Choroid plexus epithelial cell (primary cell): ENCODE results near the gene CD72.
"Not testable (repeated sequence)": the region's sequence is repeated elsewhere in the genome, so short reads cannot be mapped to it uniquely, and the experiment has no call there.

Experiments used
- DNase-seq: peaks from one replicate; pipeline ENCODE4 v3.0.0-alpha.2; 2010; ENCODE audit warnings: low read depth
- H3K4me3 ChIP-seq: 2 replicates; pipeline ENCODE4 v1.5.1; 2011; ENCODE audit warnings: low read depth, mild to moderate bottlenecking, control low read depth, low read length, moderate library complexity
- TF ChIP-seq, protein P1 (sequence below): conservative IDR thresholded peaks from 2 replicates; pipeline ENCODE4 v1.5.1; 2011; ENCODE audit warnings: low read depth, mild to moderate bottlenecking, control low read depth, inconsistent platforms, low read length, moderate library complexity

The CD72 gene

DNA sequence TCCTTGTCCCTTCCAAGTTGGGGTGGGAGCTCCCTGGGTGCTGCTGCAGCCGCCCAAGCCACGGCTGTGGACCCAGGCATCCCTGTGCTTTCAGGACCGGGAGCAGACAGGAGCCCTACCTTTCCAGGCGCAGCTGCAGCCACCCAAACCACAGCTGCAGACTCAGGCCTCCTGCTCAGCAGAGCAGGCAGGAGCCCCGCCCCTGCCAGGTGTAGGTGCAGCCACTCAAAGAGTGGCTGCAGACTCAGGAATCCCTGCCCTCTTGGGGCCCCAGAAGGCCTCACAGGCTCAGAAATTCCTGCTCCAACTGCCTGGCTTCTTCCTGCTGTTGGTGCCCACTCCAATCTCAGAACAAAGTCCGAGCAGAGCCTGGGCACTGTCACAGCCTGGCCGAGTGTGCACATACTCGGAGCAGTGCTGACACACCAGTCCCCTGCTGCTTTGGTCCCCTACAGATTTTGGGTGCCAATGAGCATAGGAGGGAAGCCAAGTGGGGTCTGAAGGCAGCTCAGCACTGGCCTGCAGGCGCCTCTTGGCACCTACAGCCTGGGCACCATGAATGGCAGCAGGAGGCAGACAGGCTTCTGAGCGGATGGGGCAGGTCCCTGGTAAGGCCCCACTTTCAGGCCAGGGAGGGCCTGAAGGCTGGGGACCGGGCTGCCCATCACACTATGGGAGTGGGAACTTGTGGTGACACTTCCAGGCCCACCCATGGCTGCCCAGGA lies 19.2 kb downstream of the CD72 start:
- TF ChIP-seq, protein P1, sequence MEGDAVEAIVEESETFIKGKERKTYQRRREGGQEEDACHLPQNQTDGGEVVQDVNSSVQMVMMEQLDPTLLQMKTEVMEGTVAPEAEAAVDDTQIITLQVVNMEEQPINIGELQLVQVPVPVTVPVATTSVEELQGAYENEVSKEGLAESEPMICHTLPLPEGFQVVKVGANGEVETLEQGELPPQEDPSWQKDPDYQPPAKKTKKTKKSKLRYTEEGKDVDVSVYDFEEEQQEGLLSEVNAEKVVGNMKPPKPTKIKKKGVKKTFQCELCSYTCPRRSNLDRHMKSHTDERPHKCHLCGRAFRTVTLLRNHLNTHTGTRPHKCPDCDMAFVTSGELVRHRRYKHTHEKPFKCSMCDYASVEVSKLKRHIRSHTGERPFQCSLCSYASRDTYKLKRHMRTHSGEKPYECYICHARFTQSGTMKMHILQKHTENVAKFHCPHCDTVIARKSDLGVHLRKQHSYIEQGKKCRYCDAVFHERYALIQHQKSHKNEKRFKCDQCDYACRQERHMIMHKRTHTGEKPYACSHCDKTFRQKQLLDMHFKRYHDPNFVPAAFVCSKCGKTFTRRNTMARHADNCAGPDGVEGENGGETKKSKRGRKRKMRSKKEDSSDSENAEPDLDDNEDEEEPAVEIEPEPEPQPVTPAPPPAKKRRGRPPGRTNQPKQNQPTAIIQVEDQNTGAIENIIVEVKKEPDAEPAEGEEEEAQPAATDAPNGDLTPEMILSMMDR: no peak

DNA sequence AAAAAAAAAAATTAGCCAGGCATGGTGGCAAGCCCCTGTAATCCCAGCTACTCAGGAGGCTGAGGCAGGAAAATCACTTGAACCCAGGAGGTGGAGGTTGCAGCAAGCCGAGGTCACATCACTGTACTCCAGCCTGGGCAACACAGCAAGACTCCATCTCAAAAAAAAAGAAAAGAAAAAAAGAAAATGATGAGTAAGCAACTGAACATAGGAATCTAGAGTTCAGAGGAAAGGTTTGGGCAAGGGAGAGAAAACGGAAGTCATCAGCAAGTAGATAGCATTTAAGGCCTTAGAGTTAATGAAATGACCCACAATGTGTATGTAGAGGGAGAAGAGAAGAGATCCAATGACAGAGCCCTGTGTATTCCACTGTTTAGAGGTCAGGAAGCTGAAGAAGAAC lies 21.3 kb downstream of the CD72 start:
- DNase-seq: not testable (repeated sequence)

More for the DNA sequence above, 19.2 kb downstream of the CD72 start:
- no peak overlapping the region for H3K4me3 ChIP-seq
- no peak for DNase-seq

DNA sequence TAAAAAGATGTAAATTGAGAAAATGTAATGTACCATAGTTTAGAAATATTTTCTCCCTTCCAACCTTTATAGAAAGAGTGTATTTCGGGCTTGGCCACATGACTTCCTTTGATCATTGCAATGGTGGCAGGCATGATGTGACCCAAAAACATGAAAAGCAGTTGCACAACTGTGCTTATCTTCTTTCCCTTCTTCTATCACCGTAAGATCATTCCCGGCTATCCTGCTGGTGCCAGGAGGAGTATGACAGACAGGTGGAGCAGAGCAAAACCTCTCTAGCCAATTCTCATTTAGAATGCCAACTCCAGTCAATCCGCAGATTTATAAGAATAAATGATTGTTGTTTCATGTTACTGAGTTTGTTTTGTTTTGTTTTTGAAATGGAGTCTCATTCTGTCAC lies 23.7 kb downstream of the CD72 start:
- DNase-seq: no peak
- H3K4me3 ChIP-seq: no peak overlapping the region
- TF ChIP-seq, protein P1: no peak

More for the DNA sequence above, 21.3 kb downstream of the CD72 start:
- H3K4me3 ChIP-seq: not testable (repeated sequence)

DNA sequence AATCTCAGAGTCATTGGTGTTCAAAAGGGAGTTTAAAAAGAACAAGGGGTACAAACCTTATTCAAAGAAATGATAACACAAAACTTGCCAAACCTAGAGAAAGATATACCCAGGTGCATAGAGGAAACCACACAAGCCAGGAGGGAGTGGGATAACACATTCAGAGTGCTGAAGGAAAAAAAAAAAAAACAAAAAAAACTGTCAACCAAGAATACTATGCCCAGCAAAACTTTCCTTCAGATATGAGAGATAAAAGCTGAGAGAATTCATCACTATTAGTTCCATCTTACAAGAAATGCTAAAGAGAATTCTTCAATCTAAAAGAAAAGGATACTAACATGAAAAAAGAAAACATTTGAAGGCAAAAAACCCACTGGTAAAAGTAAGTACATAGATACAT lies 24.6 kb downstream of the CD72 start:
- no peak for DNase-seq
- TF ChIP-seq, protein P1: no peak

DNA sequence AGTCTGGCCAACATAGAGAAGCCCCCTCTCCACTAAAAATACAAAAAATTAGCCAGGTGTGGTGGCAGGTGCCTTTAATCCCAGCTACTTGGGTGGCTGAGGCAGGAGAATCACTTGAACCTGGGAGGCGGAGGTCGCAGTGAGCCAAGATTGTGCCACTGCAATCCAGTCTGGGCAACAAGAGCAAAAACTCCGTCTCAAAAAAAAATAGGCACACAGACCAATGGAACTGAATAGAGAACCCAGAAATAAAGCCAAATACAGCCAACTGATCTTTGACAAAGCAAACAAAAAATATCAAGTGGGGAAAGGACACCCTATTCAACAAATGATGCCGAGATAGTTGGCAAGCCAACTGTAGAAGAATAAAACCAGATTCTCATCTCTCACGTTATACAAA lies 29.7 kb downstream of the CD72 start:
- H3K4me3 ChIP-seq, DNase-seq: not testable (repeated sequence)

More for the DNA sequence above, 24.6 kb downstream of the CD72 start:
- no peak overlapping the region for H3K4me3 ChIP-seq

DNA sequence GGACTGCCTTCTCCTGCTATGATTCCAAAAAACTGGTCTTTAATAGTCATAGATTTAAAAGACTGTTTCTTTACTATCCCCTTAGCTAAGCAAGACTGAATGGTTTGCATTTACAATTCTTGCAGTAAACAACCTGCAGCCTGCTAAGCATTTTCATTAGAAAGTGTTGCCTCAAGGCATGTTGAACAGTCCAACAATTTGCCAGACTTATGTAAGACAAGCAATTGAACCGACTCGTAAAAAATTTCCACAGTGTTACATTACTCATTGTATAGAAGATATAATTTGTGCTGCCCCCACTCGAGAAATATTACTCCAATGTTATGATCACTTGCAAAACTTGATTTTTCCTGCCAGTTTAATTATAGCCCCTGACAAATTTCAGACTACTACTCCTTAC lies 33.5 kb downstream of the CD72 start:
- DNase-seq, H3K4me3 ChIP-seq: not testable (repeated sequence)

DNA sequence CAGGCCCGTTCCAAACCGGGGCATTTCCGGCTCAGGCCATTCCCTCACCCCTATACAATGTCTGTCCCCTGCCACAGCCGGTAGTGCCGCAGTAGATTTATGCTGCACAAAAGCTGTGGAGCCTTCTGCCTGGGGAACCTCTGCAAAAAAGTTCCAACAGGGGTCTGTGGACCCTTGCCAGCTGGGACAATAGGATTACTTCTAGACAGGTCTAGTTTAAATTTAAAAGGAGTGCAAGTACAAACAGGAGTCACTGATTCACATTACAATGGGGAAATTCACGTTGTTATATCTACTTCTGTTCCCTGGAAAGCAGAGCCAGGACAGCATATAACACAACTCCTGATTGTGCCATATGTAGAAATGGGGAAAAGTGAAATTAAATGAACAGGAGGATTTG lies 34.7 kb downstream of the CD72 start:
- DNase-seq, H3K4me3 ChIP-seq: not testable (repeated sequence)

DNA sequence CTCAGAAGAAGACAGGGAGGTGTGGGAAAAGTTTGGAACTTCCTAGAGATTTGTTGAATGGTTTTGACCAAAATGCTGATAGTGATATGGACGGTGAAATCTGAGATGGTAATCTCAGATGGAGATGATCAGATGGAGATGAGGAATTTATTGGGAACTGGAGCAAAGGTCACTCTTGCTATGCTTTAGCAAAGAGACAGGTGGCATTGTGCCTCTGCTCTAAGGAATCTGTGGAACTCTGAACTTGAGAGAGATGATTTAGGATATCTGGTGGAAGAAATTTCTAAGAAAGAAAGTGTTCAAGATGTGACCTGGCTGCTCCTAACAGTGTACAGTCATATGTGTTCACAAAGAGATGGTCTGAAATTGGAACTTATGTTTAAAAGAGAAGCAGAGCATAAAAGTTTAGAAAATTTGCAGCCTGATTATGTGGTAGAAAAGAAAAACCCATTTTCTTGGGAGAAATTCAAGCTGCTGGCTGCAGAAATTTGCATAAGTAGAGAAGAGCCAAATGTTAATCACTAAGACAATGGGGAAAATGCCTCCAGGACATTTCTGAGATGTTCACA lies 38.5 kb downstream of the CD72 start:
- DNase-seq, H3K4me3 ChIP-seq: not testable (repeated sequence)

DNA sequence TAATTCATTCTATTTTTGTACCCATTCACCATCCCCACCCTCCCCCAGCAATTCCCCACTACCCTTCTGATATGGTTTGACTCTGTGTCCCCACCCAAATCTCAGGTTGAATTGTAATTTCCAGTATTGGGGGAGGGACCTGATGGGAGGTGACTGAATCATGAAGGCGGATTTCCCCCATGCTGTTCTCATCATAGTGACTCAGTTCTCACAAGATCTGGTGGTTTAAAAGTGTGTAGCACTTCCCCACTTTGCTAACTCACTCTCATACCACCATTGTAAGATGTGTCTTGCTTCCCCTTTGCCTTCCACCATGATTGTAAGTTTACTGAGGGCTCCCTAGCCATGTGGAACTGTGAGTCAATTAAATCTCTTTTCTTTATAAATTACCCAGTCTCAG lies 39.1 kb downstream of the CD72 start:
- H3K4me3 ChIP-seq: no peak overlapping the region
- TF ChIP-seq, protein P1: no peak
- no peak for DNase-seq

DNA sequence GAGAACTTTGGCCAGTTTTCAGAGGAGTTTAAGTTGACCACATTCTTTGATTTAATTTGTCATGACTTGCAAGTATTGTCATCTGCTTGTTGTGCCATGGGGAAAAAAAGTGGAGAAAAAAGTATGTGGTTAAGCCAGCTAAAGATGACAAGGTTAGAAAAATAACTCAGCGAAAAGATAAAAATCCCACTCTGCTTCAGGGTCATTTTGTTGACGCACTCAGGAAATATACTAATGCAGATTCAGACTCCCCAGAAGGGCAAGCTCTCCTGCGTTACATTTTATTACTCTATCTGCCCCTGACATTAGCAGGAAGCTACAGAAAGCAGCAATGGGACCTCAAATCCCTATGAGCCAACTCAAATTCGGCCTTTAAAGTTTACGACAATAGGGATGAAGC lies 40.7 kb downstream of the CD72 start:
- TF ChIP-seq, protein P1: no peak
- DNase-seq: no peak
- H3K4me3 ChIP-seq: no peak overlapping the region
